GM21360 (cell line): ENCODE results near the gene ST3GAL4.
"Not testable (repeated sequence)": the region's sequence is repeated elsewhere in the genome, so short reads cannot be mapped to it uniquely, and the experiment has no call there.

Experiments used
- ATAC-seq: cut with Tn5 transposase; IDR thresholded peaks from one replicate; pipeline ENCODE4 v1.9.1; 2021; ENCODE audit warnings: mild to moderate bottlenecking, moderate library complexity; ENCODE audit not compliant: unreplicated experiment

The ST3GAL4 gene

DNA sequence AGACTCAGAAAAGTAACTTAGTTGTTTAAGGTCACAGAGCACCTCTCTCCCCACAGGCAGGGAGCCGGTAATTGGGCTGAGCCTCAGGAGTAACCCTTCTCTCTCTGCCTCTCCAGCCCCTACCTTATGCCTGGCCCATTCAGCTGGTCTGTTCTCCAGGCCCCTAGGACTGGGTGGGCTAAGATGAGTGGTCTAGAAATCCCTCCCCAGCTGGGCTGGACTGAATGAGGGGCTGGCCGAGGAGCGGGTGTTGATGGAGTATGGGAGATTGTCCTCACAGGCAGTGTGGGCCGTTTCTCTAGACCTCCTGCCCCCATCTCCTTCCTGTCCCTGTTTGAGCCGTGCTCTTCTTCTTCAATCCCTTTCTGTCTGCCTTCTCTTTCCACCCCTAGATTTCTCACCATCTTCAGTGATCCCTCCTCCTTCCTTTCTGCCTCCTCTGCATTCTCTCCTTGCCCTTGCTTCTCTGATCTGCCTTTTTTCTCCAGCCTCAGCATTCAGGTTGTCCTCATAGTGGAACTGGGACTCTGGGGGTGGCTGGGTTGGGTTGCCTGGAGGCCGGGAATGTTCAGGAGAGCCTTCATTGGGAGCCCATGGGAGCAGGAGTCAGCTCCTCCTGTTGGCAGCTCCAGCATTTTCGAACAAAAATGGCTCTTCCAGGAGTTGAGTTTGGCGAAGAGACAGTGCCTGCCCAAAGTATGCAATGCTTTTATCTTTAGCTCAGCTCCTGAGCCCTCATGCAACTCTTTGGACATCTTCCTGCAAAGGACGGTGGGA, 7.6 kb downstream of the ST3GAL4 start:
- ATAC-seq = no peak

DNA sequence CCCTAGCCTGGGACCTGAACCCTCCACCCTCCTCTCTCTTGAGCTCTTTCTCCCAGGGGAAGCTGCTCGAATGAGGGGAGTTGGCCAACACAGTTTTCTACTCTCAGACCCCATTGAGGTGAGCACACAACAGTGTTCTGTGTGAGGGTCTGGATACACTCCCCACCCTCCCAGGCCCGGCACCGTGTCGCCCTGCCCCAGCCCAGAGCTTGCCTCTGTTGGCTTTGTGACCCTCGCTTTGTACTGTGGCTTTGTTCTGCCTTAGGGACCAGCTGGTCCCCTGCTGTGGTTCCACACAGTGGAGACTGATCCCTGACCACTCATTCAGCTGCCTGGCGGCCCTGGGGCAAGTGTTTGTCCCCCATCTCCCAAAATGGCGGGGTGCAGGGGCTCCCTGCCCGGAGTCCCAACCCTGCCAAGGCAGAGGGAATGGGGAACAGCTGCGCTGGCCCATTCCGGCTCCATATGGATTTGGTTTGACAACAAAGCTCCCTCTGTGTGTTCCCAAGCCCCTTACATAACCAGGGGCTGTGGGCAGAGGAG, 8.3 kb downstream of the ST3GAL4 start:
- no peak for ATAC-seq

DNA sequence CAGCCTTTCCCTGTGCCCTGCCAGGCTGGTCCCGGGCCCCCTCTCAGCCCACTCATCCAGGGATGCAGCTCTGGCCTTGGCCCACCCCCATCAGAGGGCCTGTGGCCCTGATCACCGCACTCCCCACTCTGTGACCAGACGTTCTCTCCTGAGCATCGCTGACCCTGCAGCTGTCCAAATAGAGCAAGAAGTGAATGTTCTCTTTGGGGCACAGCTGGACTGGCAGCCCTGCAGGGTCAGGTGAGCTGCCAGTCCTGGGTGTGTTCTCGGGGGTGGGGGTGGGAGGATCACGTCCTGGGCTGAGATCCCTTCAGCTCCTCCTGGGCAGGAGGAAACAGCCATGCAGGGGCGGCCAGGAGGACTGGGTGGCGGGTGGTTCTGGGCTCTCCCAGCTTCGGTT, 9.2 kb downstream of the ST3GAL4 start:
- not testable (repeated sequence) for ATAC-seq

DNA sequence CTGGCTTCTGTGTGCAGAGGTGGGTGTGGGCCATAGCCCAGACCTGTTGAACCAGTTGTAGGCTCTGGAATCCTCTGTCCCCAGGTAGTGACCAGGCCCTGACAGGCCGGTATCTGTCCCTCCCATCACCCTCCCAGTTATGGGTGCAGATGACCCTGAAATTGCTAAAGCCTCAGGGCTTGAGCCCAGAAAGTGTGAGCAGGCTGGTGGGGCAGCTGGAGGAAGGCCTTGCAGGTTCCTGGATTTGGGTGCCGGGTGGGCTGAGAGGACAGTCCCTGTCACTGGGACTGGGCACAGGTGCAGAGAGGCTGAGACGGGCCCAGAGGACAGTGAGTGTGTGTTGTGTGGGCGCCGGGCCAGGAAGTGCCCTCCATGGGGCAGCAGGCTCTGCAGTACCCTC, 10.0 kb downstream of the ST3GAL4 start:
- not testable (repeated sequence) for ATAC-seq

DNA sequence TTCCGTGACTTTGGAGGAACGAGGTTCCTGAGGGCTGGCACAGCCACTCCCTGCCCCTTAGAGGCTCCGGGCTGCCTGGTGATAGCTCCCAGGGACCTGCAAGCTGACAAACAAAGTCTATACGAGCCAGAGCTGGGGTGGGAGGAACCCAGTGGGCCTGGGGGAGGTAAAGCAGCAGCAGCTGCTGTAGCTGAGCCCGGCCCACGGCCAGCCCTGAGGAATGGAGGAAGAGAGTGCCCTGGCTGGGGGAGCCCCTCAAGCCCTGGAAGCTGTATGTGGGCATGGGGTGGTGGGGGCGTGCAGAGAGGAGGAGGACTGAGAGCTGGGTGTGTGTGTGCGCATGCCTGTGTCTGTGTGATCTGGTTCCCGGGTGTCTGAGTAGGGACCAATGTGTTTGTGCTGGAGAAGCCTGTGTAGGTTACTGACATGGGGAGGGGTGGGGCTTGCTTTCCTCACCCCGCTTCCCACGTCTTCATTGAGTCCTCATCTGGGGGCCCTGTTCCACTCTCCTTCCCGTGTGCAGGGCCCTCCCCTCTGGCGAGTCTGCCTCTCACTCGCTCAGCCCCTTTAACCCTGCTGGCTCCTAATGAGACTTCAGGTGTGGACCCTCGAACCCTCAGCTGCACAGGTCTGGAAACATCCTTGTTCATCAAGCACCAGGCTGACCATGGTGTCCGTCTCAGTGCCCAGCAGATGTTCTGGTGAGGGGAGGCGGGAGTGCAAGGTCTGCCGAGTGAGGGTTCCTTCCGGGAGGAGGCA, 10.8 kb downstream of the ST3GAL4 start:
- no peak for ATAC-seq

DNA sequence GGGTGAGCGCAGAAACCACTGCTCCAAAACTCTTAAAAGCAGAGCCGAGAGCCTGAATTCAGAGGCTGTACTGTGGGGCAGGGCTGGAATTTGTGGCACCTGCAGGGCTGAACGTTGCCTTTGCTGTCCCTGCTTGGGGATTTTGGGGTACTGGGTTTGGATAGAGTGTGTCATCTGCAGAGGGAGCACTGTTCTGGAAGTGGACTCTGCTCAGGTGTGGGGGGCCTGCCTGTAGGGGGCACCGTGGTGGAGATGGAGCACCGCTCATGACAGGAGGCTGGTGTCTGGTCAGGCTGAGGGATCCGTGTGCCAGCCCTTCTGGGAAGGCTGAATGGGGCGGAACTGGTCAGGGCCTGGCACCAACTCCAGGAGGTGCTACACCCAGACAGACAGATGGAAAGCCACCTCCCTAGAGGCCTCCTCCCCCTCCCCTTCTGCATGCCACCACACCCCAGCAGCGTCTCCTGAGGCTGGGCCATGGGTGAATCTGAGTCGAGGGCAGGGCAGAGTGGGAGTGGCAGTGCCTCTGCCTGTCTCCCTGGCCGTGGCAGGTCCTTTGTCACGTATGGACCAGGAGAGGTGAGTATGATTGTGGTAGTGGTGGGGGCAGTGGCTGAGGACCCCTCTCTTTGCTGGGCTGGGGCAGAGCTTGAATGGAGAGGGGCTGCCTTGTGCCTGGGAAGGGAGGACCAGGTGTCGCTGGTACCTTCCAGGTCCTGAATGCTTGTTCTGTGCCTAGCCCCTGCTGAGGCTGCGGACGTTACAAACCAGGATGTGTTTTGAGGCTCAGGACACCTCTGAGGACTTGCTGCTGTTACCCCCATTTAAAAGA, 11.6 kb downstream of the ST3GAL4 start:
- ATAC-seq = not testable (repeated sequence)

DNA sequence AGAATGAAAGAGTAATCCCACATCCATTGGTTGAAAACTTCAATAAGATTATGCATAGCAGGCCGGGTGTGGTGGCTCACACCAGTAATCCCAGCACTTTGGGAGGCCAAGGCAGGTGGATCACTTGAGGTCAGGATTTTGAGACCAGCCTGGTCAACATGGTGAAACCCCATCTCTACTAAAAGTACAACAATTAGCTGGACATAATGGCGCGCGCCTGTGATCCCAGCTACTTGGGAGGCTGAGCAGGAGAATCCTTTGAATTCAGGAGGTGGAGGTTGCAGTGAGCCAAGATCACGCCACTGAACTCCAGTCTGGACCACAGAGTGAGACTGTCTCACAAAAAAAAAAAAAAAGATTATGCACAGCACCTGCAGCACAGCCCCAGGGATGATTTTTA, 12.3 kb downstream of the ST3GAL4 start:
- ATAC-seq = not testable (repeated sequence)

DNA sequence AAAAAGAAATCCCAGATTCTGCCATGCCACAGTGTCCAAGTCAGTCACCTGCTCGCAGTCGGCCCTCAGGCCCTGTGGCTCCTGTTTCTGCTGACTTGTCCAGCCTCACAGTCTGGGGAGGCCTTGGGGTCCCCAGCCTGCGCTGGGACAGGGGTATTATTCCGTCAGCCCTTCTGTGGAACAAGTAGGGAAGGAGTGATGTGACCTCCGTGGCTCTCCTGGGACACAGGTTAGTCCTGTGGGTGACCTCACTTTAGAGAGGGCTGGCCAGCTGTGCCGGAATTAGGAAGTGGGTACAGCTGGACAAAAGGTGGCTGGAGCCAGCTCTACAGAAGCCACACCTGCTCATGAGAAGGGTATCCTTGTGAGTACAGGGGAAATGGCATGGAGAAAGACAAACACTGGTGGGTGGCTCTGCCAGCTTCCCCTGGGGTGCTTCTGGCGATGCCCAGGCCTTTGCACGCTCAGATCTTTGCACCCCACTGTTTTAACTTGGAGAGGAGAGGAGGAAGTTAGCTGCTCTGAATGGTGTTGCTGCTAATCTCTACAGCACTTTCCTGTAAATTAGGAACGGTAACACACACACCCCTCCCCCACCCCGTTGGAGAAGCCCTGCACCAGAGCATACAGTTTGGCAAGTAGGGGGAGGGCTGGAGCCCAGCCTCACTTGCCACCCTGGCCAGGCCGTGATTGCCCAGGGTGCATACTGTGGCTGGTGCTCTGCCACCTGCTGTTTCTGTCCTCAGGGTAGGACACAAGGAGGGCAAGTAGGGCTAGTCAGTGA, 13.0 kb downstream of the ST3GAL4 start:
- not testable (repeated sequence) for ATAC-seq

DNA sequence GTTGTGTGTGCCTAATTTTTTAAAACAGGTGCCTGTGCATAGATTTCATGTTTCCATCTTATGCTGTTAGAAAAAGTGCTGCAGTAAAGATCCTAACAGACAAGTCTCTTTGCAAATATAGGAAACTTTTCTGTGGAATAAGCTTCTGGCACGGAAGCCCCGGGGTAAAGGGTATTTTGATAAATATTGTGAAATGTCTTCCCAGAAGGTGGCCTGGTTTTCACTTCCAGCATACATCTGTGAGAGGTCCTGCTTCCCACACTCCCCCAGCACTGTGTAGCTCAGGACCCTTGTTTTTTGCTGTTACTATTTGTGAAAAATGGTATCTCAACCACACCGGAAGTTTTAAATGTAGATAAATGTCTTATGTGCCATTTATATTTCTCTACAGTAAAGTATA, 14.5 kb downstream of the ST3GAL4 start:
- ATAC-seq = no peak

DNA sequence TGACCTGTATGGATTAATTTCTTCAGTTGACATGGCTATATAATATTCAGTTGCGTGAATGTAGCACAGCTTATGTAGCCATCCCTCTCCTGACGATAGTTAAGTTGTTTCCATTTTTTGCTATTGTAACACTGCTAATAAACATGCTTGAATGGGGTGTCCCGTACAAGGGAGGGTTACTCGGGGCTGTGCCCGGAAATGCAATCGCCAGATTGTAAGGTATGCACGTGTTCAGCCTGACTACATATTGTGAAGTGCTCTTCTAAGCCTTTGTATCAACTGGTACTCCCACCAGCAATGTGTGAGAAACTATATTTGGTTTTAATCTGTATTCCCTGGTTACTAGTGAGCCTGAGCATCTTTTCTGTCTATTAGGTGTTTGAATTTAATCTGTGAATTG, 16.1 kb downstream of the ST3GAL4 start:
- no peak for ATAC-seq

DNA sequence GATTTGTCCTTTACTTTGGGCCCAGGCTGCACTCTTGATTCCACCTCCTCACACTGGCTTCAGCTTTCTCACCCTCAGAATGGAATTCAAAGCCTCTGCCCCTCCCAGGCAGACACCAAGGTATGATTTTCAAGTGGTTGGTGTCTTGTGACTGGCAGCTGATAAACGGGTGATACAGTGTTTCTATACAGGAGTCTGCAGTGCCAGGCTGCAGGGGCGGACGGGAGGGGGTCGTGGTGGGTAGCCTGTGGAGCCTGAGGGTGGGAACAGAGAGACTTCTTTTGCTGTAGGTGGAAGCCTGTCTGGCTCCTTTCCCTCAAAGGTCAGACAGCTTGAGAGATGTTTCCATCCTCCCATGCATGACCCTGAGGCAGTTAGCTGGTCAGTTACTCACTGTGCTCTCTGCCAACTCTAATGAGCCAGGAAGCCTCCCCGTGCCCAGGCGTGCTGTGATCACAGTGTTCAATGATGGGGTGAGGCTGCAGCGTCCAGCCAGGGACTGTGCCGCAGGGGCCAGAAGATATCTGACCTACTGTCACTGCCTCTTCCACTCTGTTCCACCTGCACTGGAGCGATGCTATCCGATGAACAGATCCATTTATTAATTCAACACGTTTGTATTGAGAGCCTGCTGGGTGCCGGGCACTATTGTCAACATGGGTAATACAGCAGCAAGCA, 18.0 kb downstream of the ST3GAL4 start:
- ATAC-seq = not testable (repeated sequence)

DNA sequence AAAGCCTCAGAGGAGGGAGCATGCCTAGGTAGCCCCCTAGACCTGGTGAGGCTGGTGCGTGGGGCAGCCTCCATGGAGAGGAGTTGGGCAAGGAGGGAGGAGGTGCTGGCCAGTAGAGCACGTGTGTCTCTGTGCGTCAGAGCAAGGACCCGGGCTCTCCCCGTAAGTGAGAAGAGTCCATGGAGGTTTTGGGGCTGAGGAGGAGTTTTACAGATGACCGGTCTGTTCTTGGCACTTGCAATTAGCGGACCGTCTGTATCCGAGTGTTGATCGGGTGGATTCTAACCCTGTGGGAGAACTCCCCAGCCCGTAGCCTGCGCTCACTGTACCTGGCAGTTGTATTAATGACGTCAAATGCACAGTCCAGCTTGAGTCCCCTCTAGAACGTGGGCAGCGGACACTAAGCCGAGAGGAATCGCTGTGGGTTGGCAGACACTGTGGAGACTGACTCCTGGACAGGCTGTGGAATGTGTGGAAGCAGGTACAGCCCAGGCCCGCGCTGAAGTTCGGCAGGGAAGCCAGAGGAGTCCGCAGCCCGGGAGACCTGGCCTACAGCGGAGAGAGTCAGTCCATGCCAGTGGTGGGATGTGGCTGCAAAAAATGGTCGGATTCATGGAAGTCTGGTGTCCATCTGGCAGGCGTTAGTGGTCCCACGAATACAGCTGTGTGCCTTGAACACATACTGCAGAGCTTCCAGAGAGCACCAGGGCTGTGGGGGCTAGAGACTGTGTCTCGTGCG, 19.2 kb downstream of the ST3GAL4 start:
- not testable (repeated sequence) for ATAC-seq

DNA sequence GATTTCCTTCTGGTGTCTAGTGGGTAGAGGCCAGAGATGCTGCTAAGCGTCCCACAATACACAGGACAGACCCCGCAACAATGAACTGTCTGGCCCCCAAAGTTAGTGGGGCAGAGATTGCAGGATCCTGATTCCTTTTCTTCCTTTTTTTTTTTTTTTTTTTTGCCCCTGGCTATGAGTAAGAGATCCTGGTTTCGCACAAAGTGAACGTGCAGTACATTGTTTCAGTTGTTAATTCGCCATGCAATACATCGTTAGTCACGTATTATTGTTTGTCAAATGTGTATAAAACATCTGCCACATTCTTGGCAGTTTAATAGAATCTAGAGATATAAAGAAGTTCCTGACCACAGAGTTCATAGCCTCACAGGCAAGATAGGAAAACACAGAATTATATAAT, 20.2 kb downstream of the ST3GAL4 start:
- ATAC-seq = no peak

DNA sequence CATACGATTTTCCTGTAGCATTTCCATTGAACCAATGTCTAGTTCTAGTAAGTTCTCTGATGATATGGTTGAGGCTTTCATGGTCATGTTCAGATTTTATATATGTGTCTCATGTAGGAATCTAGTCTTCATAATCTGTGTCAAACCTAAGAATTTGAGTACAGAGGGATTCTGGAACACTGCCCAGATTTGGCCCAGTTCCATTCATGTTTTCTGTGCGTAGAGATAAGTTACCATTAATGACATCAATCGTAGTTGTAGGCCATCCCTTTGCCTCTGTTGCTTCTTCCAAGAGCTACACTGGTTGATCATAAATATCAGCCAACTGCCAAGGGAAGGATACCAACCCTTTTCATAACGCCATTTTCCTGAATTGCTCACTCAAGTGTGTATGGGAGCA, 23.3 kb downstream of the ST3GAL4 start:
- ATAC-seq = no peak

DNA sequence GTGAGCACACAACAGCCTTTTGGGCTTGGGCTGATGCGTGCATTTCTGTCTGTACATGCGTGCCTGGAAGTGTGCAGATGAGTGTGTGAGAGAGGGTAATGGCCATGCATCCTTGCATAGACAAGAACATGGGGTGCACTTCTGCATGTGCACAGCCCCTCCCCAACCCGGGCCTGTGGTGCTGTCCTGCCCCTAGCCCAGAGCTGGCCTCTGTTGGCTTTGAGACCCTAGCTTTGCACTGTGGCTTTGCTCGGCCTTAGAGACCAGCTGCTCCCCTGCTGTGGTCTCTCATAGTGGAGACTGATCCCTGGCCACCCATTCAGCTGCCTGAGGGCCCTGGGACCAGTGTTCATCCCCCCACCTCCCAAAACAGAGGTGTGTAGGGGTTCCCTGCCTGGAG, 25.4 kb downstream of the ST3GAL4 start:
- no peak for ATAC-seq

DNA sequence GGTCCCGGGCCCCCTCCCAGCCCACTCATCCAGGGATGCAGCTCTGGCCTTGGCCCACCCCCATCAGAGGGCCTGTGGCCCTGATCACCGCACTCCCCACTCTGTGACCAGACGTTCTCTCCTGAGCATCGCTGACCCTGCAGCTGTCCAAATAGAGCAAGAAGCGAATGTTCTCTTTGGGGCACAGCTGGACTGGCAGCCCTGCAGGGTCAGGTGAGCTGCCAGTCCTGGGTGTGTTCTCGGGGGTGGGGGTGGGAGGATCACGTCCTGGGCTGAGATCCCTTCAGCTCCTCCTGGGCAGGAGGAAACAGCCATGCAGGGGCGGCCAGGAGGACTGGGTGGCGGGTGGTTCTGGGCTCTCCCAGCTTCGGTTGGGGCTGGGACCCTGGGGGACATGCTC, 26.5 kb downstream of the ST3GAL4 start:
- not testable (repeated sequence) for ATAC-seq

DNA sequence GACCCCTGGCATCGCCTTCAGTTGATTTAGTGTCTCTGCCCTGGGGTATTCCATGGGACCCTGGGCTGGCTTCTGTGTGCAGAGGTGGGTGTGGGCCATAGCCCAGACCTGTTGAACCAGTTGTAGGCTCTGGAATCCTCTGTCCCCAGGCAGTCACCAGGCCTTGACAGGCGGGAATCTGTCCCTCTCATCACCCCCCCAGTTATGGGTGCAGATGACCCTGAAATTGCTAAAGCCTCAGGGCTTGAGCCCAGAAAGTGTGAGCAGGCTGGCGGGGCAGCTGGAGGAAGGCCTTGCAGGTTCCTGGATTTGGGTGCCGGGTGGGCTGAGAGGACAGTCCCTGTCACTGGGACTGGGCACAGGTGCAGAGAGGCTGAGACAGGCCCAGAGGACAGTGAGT, 27.2 kb downstream of the ST3GAL4 start:
- not testable (repeated sequence) for ATAC-seq

DNA sequence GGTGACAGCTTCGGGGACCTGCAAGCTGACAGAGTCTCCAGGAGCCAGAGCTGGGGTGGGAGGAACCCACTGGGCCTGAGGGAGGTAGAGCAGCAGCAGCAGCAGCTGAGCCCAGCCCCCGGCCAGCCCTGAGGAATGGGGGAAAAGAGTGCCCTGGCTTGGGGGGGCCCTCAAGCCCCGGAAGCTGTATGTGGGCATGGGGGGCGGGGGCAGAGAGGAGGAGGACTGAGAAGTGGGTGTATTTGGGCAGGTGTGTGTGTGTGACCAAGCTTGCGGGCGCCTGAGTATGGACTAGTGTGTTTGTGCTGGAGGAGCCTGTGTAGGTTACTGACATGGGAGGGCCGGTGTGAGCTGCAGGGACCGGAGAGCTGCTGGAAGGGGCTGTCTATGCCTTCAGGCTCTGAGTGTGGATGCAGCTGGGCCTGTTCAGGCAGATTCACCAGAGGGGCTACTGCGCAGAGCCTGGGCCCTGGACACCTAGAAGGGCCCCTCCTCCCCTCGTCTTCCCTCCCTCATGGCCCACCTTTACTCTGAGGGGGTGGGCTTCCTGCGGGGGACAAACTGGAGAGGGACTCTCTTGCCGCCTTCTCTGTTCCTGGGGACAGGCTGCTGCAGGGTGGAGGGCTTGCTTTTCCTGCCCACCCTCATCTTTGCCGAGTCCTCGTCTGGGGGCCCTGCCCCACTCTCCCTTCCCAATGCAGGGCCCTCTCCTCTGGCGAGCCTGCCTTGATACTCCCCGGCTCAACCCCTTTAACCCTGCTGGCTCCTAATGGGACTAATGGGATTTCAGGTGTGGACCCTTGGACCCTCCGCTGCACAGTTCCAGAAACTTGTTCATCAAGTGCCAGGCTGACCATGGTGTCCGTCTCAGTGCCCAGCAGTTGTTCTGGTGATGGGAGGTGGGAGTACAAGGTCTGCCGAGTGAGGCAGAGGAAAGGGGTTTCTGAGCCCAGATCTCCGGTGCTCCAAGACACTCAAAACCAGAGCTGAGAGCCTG, 28.2 kb downstream of the ST3GAL4 start:
- ATAC-seq = no peak
